DOHH2 (cell line): ENCODE results near the gene CRISPLD2.

Experiments used
- H3F3A ChIP-seq: fragments of 200-600 bp; sonication (generic), shearing (Covaris generic); 2 replicates; pipeline ENCODE4 v1.6.0; 2016; ENCODE audit warnings: antibody characterized with exemption, mild to moderate bottlenecking; ENCODE audit not compliant: control insufficient read depth, insufficient read depth
- H3K27ac ChIP-seq: fragments of 200-600 bp; sonication (generic); 2 replicates; pipeline ENCODE4 v1.5.1; 2014; ENCODE audit warnings: low read depth, mild to moderate bottlenecking, low read length, moderate library complexity
- H3K27me3 ChIP-seq: fragments of 200-600 bp; sonication (generic); 2 replicates; pipeline ENCODE4 v1.6.1; 2014; ENCODE audit warnings: mild to moderate bottlenecking, low read length, mixed read lengths; ENCODE audit not compliant: control insufficient read depth
- H3K36me3 ChIP-seq: fragments of 200-600 bp; sonication (generic); 2 replicates; pipeline ENCODE4 v1.6.1; 2014; ENCODE audit warnings: mild to moderate bottlenecking, low read length, moderate library complexity, mixed read lengths; ENCODE audit not compliant: control insufficient read depth
- H3K4me1 ChIP-seq: fragments of 200-600 bp; sonication (generic); 2 replicates; pipeline ENCODE4 v1.6.1; 2014; ENCODE audit warnings: mild to moderate bottlenecking, low read length, mixed read lengths; ENCODE audit not compliant: control insufficient read depth
- H3K4me2 ChIP-seq: fragments of 200-600 bp; sonication (generic); 2 replicates; pipeline ENCODE4 v1.6.0; 2014; ENCODE audit warnings: mild to moderate bottlenecking, low read length, moderate library complexity
- H3K4me3 ChIP-seq: fragments of 200-600 bp; sonication (generic); 2 replicates; pipeline ENCODE4 v1.5.1; 2014; ENCODE audit warnings: mild to moderate bottlenecking, low read length, mixed read lengths
- H3K79me2 ChIP-seq: fragments of 200-600 bp; sonication (generic); 2 replicates; pipeline ENCODE4 v1.6.1; 2014; ENCODE audit warnings: mild to moderate bottlenecking, low read length, mixed read lengths; ENCODE audit not compliant: control insufficient read depth
- H3K9me2 ChIP-seq: fragments of 200-600 bp; sonication (generic); replicated peaks from 2 replicates; pipeline ENCODE4 v1.6.1; 2014; ENCODE audit warnings: mild to moderate bottlenecking, low read length, mixed read lengths; ENCODE audit not compliant: control insufficient read depth
- H3K9me3 ChIP-seq: fragments of 200-600 bp; sonication (generic); 2 replicates; pipeline ENCODE4 v1.6.1; 2014; ENCODE audit warnings: antibody characterized with exemption, low read length, mixed read lengths; ENCODE audit not compliant: control insufficient read depth, insufficient read depth
- H4K20me1 ChIP-seq: fragments of 200-600 bp; sonication (generic); 2 replicates; pipeline ENCODE4 v1.6.0; 2014; ENCODE audit warnings: low read depth, mild to moderate bottlenecking, antibody characterized with exemption, low read length, moderate library complexity; ENCODE audit not compliant: control insufficient read depth, insufficient read depth
- CTCF ChIP-seq: fragments of 200-600 bp; sonication (generic); IDR thresholded peaks from one replicate; pipeline ENCODE4 v1.5.1; 2014; ENCODE audit warnings: antibody characterized with exemption, mild to moderate bottlenecking, low read depth, low read length; ENCODE audit not compliant: poor library complexity, severe bottlenecking
- EZH2phosphoT487 ChIP-seq: fragments of 200-600 bp; sonication (generic); IDR thresholded peaks from 2 replicates; pipeline ENCODE4 v1.6.1; 2017; ENCODE audit warnings: borderline replicate concordance, mild to moderate bottlenecking, antibody characterized with exemption, low read length, moderate library complexity, mixed read lengths

The CRISPLD2 gene

DNA sequence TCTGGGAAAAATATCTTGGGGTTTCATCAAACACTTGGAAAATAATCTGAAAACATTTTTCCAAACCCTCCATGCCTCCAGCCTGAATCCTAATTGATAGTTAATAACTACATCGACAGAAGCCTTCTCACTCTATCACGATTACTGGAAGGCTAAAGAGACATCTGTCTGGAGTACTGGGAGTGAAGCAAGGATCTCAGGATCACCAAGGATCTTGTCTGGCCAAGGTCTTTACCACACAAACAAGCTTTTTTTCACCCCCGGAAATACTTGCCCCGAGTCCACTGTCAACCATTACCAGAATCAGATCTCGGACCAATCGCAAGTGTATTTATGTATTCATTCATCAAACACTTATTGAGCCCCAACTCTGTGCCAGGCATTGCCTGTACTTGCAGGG, 28.3 kb upstream of the CRISPLD2 start:
- H3K4me2 ChIP-seq = no peak overlapping the region
- no peaks in the 10 kb centered on the region for H3F3A ChIP-seq
- no peak for TF ChIP-seq CTCF
- TF ChIP-seq EZH2phosphoT487 = no peak
- no peaks in the 10 kb centered on the region for H3K36me3 ChIP-seq
- no peaks in the 10 kb centered on the region for H3K79me2 ChIP-seq
- H3K9me2 ChIP-seq = no peaks in the 10 kb centered on the region
- H3K4me3 ChIP-seq = no peak overlapping the region
- H3K4me1 ChIP-seq = no peaks in the 10 kb centered on the region
- H3K27ac ChIP-seq = no peak overlapping the region
- H3K27me3 ChIP-seq = no peaks in the 10 kb centered on the region
- no peaks in the 10 kb centered on the region for H3K9me3 ChIP-seq
- H4K20me1 ChIP-seq = no peaks in the 10 kb centered on the region

- no peaks in the 10 kb centered on the region for H3K9me2 ChIP-seq
- H3K4me3 ChIP-seq = no peak overlapping the region
- H3F3A ChIP-seq = no peaks in the 10 kb centered on the region
- H3K4me1 ChIP-seq = no peaks in the 10 kb centered on the region
- no peak overlapping the region for H3K27ac ChIP-seq
- no peaks in the 10 kb centered on the region for H4K20me1 ChIP-seq
- no peak overlapping the region for H3K4me2 ChIP-seq
- no peak for TF ChIP-seq EZH2phosphoT487
- TF ChIP-seq CTCF = no peak
- H3K36me3 ChIP-seq = no peaks in the 10 kb centered on the region
- H3K27me3 ChIP-seq = no peaks in the 10 kb centered on the region
- no peaks in the 10 kb centered on the region for H3K79me2 ChIP-seq
- H3K9me3 ChIP-seq = no peaks in the 10 kb centered on the region
Observed at GRCh38 chr16:84794186-84794585, 25.6 kb upstream of the CRISPLD2 start.

- no peak overlapping the region for H3K27ac ChIP-seq
- H3K4me2 ChIP-seq = no peak overlapping the region
- no peaks in the 10 kb centered on the region for H3F3A ChIP-seq
- no peaks in the 10 kb centered on the region for H4K20me1 ChIP-seq
- no peak overlapping the region for H3K4me3 ChIP-seq
- H3K79me2 ChIP-seq = no peaks in the 10 kb centered on the region
- TF ChIP-seq EZH2phosphoT487 (no peak), CTCF (no peak)
- H3K36me3 ChIP-seq = no peaks in the 10 kb centered on the region
- H3K9me2 ChIP-seq = no peaks in the 10 kb centered on the region
- no peaks in the 10 kb centered on the region for H3K4me1 ChIP-seq
- no peaks in the 10 kb centered on the region for H3K9me3 ChIP-seq
- no peaks in the 10 kb centered on the region for H3K27me3 ChIP-seq
Observed at GRCh38 chr16:84794626-84795025, 25.2 kb upstream of the CRISPLD2 start.
